ENCODE data around the gene DENND2D. TPM values are rescaled to one million over a fixed set of nuclear protein-coding genes. Genes with fewer than 3 reads are reported as not detected.

DENND2D gene
- total and polyA plus RNA-seq, 2 experiments from 2014 or later, result 2.5 to 3.0 TPM

GRCh38 chr1:111236379-111236778 lies 35.9 kb upstream of the DENND2D start (continued):
- TF ChIP-seq, protein P1, sequence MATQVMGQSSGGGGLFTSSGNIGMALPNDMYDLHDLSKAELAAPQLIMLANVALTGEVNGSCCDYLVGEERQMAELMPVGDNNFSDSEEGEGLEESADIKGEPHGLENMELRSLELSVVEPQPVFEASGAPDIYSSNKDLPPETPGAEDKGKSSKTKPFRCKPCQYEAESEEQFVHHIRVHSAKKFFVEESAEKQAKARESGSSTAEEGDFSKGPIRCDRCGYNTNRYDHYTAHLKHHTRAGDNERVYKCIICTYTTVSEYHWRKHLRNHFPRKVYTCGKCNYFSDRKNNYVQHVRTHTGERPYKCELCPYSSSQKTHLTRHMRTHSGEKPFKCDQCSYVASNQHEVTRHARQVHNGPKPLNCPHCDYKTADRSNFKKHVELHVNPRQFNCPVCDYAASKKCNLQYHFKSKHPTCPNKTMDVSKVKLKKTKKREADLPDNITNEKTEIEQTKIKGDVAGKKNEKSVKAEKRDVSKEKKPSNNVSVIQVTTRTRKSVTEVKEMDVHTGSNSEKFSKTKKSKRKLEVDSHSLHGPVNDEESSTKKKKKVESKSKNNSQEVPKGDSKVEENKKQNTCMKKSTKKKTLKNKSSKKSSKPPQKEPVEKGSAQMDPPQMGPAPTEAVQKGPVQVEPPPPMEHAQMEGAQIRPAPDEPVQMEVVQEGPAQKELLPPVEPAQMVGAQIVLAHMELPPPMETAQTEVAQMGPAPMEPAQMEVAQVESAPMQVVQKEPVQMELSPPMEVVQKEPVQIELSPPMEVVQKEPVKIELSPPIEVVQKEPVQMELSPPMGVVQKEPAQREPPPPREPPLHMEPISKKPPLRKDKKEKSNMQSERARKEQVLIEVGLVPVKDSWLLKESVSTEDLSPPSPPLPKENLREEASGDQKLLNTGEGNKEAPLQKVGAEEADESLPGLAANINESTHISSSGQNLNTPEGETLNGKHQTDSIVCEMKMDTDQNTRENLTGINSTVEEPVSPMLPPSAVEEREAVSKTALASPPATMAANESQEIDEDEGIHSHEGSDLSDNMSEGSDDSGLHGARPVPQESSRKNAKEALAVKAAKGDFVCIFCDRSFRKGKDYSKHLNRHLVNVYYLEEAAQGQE (IDR thresholded peaks at IDR 0.05; ENCODE audit: unreplicated experiment), result no peak
- no peak for TF ChIP-seq NANOG (IDR thresholded peaks at IDR 0.05; ENCODE audit: borderline replicate concordance)
- no peak for TF ChIP-seq EZH2phosphoT487 (IDR thresholded peaks at IDR 0.05; ENCODE audit: unreplicated experiment)
- TF ChIP-seq JUNB (IDR thresholded peaks at IDR 0.05; ENCODE audit: unreplicated experiment), result no peak
- no peak for TF ChIP-seq CREB1 (CRISPR knock-in tag; IDR thresholded peaks at IDR 0.05; ENCODE audit: low read depth)
- TF ChIP-seq ZNF331 (CRISPR knock-in tag; IDR thresholded peaks at IDR 0.05; ENCODE audit: low read depth), result no peak

DNA sequence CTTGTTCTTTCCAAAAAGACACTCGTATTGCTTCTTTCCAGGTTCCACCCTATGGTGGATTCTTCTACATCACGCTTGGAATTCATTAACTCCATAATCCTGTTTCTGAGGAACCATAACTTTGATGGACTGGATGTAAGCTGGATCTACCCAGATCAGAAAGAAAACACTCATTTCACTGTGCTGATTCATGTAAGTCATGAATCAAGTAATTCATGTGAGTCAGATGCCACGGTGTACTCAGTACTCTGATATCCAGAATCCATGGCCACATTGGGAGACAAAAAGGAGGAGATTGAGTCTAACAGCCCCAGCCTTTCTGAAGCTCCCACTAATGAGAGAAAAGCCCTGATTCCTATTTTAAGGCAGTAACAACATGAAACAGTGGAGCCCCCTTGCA lies 34.4 kb upstream of the DENND2D start:
- Mint-ChIP-seq H3K36me3 (ENCODE audit: low read depth) (no peaks in the 10 kb centered on the region), H3K4me3 (no peak overlapping the region)
- TF ChIP-seq NANOG (IDR thresholded peaks at IDR 0.05; ENCODE audit: borderline replicate concordance) (no peak), CREB1 (CRISPR knock-in tag; IDR thresholded peaks at IDR 0.05; ENCODE audit: low read depth) (no peak), EZH2 (IDR thresholded peaks at IDR 0.05; ENCODE audit: low read depth, unreplicated experiment) (no peak), ZNF331 (CRISPR knock-in tag; IDR thresholded peaks at IDR 0.05; ENCODE audit: low read depth) (no peak), JUNB (IDR thresholded peaks at IDR 0.05; ENCODE audit: unreplicated experiment) (no peak), EZH2phosphoT487 (IDR thresholded peaks at IDR 0.05; ENCODE audit: unreplicated experiment) (no peak), POLR2AphosphoS5 (IDR thresholded peaks at IDR 0.05; ENCODE audit: low read depth) (no peak)
- TF ChIP-seq, protein P2, sequence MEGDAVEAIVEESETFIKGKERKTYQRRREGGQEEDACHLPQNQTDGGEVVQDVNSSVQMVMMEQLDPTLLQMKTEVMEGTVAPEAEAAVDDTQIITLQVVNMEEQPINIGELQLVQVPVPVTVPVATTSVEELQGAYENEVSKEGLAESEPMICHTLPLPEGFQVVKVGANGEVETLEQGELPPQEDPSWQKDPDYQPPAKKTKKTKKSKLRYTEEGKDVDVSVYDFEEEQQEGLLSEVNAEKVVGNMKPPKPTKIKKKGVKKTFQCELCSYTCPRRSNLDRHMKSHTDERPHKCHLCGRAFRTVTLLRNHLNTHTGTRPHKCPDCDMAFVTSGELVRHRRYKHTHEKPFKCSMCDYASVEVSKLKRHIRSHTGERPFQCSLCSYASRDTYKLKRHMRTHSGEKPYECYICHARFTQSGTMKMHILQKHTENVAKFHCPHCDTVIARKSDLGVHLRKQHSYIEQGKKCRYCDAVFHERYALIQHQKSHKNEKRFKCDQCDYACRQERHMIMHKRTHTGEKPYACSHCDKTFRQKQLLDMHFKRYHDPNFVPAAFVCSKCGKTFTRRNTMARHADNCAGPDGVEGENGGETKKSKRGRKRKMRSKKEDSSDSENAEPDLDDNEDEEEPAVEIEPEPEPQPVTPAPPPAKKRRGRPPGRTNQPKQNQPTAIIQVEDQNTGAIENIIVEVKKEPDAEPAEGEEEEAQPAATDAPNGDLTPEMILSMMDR (conservative IDR thresholded peaks at IDR 0.05; ENCODE audit: low read depth in 2 of 2), result no peak
- TF ChIP-seq, protein P3, sequence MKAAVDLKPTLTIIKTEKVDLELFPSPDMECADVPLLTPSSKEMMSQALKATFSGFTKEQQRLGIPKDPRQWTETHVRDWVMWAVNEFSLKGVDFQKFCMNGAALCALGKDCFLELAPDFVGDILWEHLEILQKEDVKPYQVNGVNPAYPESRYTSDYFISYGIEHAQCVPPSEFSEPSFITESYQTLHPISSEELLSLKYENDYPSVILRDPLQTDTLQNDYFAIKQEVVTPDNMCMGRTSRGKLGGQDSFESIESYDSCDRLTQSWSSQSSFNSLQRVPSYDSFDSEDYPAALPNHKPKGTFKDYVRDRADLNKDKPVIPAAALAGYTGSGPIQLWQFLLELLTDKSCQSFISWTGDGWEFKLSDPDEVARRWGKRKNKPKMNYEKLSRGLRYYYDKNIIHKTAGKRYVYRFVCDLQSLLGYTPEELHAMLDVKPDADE (IDR thresholded peaks at IDR 0.05), result no peak
- TF ChIP-seq, protein P1 (IDR thresholded peaks at IDR 0.05; ENCODE audit: unreplicated experiment), result no peak

More for the DNA sequence above, 34.4 kb upstream of the DENND2D start:
- no peak overlapping the region for H3K27ac Mint-ChIP-seq
- Histone ChIP-seq H3K27me3 (ENCODE audit: insufficient read depth) (no peaks in the 10 kb centered on the region), H3K4me2 (no peak overlapping the region), H2AFZ (no peak overlapping the region), H3F3A (replicated peaks; ENCODE audit: low read depth) (no peaks in the 10 kb centered on the region), H3K79me2 (replicated peaks; ENCODE audit: insufficient read depth) (no peaks in the 10 kb centered on the region), H3K36me3 (ENCODE audit: insufficient read depth) (no peaks in the 10 kb centered on the region), H3K9me2 (ENCODE audit: insufficient read depth) (peaks cover 41% of the 10 kb centered on the region), H3K27ac (ENCODE audit: low read depth) (no peak overlapping the region), H3K4me1 (ENCODE audit: insufficient read depth) (0 out of 2 replicates have a peak, but pooled peaks cover 6% of the 10 kb centered on the region), H4K20me1 (replicated peaks; ENCODE audit: insufficient read depth) (no peaks in the 10 kb centered on the region), H3K4me3 (no peak overlapping the region)
- ATAC-seq, result no peak
- no peak for DNase-seq (ENCODE audit: low spot score)
- peaks cover 22% of the 10 kb centered on the region for H3K4me1 Mint-ChIP-seq
- H3K9me3 Mint-ChIP-seq, result no peaks in the 10 kb centered on the region; the same call in 2 of the 3 replicates
- peaks cover 2% of the 10 kb centered on the region for H3K27me3 Mint-ChIP-seq (ENCODE audit: insufficient read depth, low read depth, poor library complexity)
